Measurements from ENCODE around the gene KRABD2.

DNA sequence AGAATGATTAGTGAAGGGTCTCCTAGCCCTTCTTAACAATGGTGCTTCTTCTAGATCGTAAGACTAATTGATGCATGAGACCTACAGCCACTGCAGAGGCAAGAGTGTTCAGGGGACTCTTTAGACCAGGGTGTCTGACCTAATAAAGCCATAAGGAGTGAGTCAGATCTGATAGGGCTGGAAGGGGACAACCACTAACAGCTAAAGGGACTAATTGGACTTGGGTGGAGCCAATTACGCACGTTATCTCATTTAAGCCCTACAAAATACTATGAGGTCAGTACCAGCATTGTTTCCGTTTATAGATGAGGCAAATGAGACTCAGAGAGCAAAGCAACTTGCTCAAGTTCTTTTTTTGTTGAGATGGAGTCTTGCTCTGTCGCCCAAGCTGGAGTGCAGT lies 35.6 kb upstream of the KRABD2 start:
- TF ChIP-seq, protein P1, sequence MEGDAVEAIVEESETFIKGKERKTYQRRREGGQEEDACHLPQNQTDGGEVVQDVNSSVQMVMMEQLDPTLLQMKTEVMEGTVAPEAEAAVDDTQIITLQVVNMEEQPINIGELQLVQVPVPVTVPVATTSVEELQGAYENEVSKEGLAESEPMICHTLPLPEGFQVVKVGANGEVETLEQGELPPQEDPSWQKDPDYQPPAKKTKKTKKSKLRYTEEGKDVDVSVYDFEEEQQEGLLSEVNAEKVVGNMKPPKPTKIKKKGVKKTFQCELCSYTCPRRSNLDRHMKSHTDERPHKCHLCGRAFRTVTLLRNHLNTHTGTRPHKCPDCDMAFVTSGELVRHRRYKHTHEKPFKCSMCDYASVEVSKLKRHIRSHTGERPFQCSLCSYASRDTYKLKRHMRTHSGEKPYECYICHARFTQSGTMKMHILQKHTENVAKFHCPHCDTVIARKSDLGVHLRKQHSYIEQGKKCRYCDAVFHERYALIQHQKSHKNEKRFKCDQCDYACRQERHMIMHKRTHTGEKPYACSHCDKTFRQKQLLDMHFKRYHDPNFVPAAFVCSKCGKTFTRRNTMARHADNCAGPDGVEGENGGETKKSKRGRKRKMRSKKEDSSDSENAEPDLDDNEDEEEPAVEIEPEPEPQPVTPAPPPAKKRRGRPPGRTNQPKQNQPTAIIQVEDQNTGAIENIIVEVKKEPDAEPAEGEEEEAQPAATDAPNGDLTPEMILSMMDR (IDR thresholded peaks at IDR 0.05): no peak
- TF ChIP-seq EP300 (IDR thresholded peaks at IDR 0.05; ENCODE audit: low read depth): no peak
- no peak for TF ChIP-seq POLR2A (IDR thresholded peaks at IDR 0.05)
